Central memory CD8-positive, alpha-beta T cell (primary cell): ENCODE data around the gene LAMB2.

Source experiments
- ATAC-seq: fragments of 150-1000 bp; cut with Tn5 transposase; replicated peaks from 2 replicates; pipeline ENCODE4 v1.10.0; 2022; ENCODE audit warnings: mild to moderate bottlenecking, moderate FRiP score, moderate number of reproducible peaks; ENCODE audit not compliant: poor library complexity, severe bottlenecking; ENCODE audit errors: extremely low read depth
- DNase-seq, 2 donors: peaks; one replicate each; pipeline ENCODE4 v3.0.0; 2021; ENCODE audit warnings: low spot score in 2 of 2
- H3K27ac Mint-ChIP-seq: one replicate; pipeline ENCODE4 v1.8.0; 2022; ENCODE audit warnings: low read depth, mild to moderate bottlenecking, moderate library complexity, mixed read lengths
- H3K27me3 Mint-ChIP-seq: one replicate; pipeline ENCODE4 v1.8.0; 2022; ENCODE audit warnings: mixed read lengths
- H3K36me3 Mint-ChIP-seq: one replicate; pipeline ENCODE4 v1.8.0; 2022; ENCODE audit warnings: mild to moderate bottlenecking, moderate library complexity, mixed read lengths; ENCODE audit not compliant: insufficient read depth
- H3K4me1 Mint-ChIP-seq: one replicate; pipeline ENCODE4 v1.8.0; 2022; ENCODE audit warnings: mixed read lengths
- H3K4me3 Mint-ChIP-seq: one replicate; pipeline ENCODE4 v1.8.0; 2022; ENCODE audit warnings: mild to moderate bottlenecking, moderate library complexity, mixed read lengths
- H3K9me3 Mint-ChIP-seq: one replicate; pipeline ENCODE4 v1.8.0; 2022; ENCODE audit warnings: mixed read lengths

The LAMB2 gene

GRCh38 chr3:49166752-49167556 is 34.1 kb upstream of the LAMB2 start:
- Mint-ChIP-seq H3K4me3 (peak overlapping the region; percentile 89), H3K4me1 (peaks cover 36% of the 10 kb centered on the region), H3K36me3 (peaks cover 18% of the 10 kb centered on the region), H3K27ac (no peak overlapping the region), H3K27me3 (no peaks in the 10 kb centered on the region), H3K9me3 (no peaks in the 10 kb centered on the region)
- ATAC-seq (no peak), DNase-seq (no peak)

- H3K4me3 Mint-ChIP-seq: peak within 1 kb of the TSS; percentile 89
- H3K36me3 Mint-ChIP-seq: peaks cover 16% of the 10 kb centered on the region
- H3K9me3 Mint-ChIP-seq: no peaks in the 10 kb centered on the region
- no peaks in the 10 kb centered on the region for H3K27me3 Mint-ChIP-seq
- DNase-seq: peak; percentile 51 to 60
- peaks cover 33% of the 10 kb centered on the region for H3K4me1 Mint-ChIP-seq
- ATAC-seq: peak; percentile 84
- peak within 1 kb of the TSS; percentile 94 for H3K27ac Mint-ChIP-seq
Observed at GRCh38 chr3:49165771-49166751, 33.2 kb upstream of the LAMB2 start, which contains the start of gene CCDC71. CCDC71 (minus strand) TSS chr3:49166331; CDS start chr3:49164208, 2,123 bp downstream.

DNA sequence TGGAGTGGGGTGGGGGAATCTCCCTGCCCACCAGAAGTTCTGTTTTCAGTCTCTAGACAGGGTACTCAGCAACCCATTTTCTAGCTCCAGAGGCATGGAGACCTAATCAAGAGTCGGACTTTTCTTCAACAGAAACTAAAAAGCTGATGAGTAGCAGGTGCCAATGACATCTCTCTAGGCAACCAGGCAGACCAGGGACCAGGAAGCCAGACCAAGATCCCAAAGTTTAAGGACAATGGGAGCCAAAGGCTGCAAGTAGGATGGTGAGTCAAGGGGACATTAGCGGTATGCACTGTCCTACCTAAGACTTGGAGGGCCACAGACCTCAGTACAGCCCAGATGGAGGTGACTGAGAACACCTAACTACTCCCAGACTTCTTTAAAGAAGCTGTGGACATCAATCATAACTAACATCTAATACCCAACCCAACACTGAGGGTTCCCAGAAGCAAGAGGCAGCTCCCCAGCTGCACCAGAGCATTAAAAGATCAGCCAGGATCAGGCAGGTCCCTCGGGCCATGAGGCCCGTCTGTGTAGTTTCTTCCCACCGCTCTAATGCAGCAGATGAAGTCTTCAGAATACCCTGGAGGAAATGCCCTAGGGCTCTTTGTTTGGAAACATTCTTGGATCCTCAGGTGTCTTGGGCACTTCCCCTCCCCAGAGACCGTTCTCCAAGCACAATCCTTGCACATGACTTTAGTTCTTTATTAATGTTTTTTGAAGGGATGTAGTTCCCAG is 32.3 kb upstream of the LAMB2 start:
- ATAC-seq: no peak
- Mint-ChIP-seq H3K27me3 (no peaks in the 10 kb centered on the region), H3K27ac (peak overlapping the region; percentile 94), H3K36me3 (peaks cover 15% of the 10 kb centered on the region), H3K4me3 (peak overlapping the region; percentile 89), H3K4me1 (peaks cover 29% of the 10 kb centered on the region), H3K9me3 (no peaks in the 10 kb centered on the region)
- DNase-seq: no peak

- no peak overlapping the region for H3K27ac Mint-ChIP-seq
- ATAC-seq (no peak), DNase-seq (no peak)
- peak overlapping the region; percentile 18 for H3K4me3 Mint-ChIP-seq
- H3K9me3 Mint-ChIP-seq: no peaks in the 10 kb centered on the region
- H3K4me1 Mint-ChIP-seq: peaks cover 29% of the 10 kb centered on the region
- H3K36me3 Mint-ChIP-seq: peaks cover 15% of the 10 kb centered on the region
- H3K27me3 Mint-ChIP-seq: no peaks in the 10 kb centered on the region
Observed at GRCh38 chr3:49163609-49164008, 30.8 kb upstream of the LAMB2 start.

GRCh38 chr3:49162751-49163419 is 30.0 kb upstream of the LAMB2 start:
- Mint-ChIP-seq H3K27ac (no peak overlapping the region), H3K4me3 (no peak overlapping the region), H3K4me1 (peaks cover 29% of the 10 kb centered on the region), H3K9me3 (no peaks in the 10 kb centered on the region), H3K27me3 (no peaks in the 10 kb centered on the region), H3K36me3 (peaks cover 15% of the 10 kb centered on the region)
- ATAC-seq: no peak
- DNase-seq: no peak

DNA sequence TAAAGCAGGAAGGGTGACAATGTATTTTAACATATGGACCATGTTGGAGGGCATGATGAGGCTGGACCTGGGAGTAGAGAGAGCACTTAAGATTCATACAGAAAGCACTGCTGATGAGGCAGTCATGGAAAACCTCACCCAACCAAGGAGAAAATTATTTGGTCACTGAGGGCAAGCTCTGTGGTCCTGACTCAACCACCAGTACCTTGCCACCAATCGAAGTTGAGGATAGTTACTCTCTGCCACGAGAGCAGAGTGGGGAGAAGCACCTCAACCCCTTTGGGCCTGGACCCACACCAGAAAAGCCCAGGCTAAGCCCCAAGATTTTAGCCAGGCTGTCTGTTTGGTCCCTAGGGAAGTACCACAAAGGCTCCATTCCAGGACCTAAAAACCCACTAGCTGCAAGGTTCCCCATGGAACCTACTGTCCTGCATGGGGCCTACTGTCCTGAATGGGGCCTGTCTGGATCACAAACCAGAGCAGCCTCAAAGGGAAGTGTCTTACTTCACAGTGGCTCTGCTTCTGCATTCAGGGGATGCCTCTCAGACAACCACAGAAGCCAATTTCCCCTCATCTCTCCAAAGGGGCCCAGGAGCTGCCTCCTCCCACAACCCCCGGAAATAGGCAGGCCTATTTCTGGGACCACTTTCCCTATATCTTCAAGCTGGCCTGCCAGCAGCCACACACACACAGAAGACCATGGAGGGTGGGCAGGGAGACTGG is 29.1 kb upstream of the LAMB2 start:
- H3K27ac Mint-ChIP-seq: no peak overlapping the region
- ATAC-seq: no peak
- no peak overlapping the region for H3K4me3 Mint-ChIP-seq
- no peak for DNase-seq
- no peaks in the 10 kb centered on the region for H3K9me3 Mint-ChIP-seq
- H3K4me1 Mint-ChIP-seq: peaks cover 29% of the 10 kb centered on the region
- peaks cover 15% of the 10 kb centered on the region for H3K36me3 Mint-ChIP-seq
- H3K27me3 Mint-ChIP-seq: no peaks in the 10 kb centered on the region

DNA sequence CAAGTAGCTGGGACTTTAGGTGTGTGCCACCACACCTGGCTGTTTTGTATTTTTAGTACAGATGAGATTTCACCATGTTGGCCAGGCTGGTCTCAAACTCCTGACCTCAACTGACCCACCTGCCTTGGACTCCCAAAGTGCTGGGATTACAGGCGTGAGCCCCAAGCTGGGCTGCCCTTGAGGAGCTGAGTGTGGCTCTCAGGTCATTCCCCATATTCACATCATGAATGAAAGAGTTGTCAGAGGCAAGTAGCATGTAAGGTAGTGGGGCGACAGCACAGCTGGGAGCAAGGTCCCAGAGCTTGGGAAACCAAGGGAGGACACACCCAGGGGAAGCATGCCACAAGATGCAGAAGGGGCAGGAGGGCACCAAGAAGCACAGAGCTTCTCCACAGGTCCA is 28.3 kb upstream of the LAMB2 start:
- Mint-ChIP-seq H3K27me3 (no peaks in the 10 kb centered on the region), H3K27ac (no peak overlapping the region), H3K4me1 (peaks cover 23% of the 10 kb centered on the region), H3K4me3 (no peak overlapping the region), H3K36me3 (peaks cover 13% of the 10 kb centered on the region), H3K9me3 (no peaks in the 10 kb centered on the region)
- ATAC-seq (no peak), DNase-seq (no peak)

DNA sequence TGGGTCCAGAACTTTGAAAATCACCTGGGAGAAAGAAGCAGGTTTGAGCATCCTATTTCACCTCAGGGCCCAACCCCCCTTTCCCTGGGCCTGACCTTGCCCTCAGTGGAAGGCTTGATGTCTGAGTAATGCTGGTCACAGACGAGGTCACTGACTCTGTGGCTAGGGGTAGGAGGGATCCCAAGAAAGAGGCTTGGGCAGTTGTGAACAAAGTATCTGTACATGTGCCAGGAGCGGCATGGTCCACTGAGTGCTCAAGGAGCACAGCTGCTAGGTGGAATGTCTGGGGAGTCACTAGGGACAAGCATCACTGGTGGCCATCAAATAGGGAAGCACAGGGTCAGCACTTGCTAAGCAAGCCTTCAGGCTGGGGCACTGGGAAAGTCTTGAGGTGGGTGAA is 25.9 kb upstream of the LAMB2 start:
- peaks cover 3% of the 10 kb centered on the region for H3K4me1 Mint-ChIP-seq

GRCh38 chr3:49158103-49158709 is 25.4 kb upstream of the LAMB2 start:
- Mint-ChIP-seq H3K4me3 (no peak overlapping the region), H3K36me3 (peaks cover 2% of the 10 kb centered on the region), H3K27ac (peak overlapping the region; percentile 62), H3K4me1 (no peaks in the 10 kb centered on the region), H3K27me3 (no peaks in the 10 kb centered on the region), H3K9me3 (no peaks in the 10 kb centered on the region)
- peak; percentile 75 for ATAC-seq
- peak; percentile 33 to 49 for DNase-seq

More for the DNA sequence above, 25.9 kb upstream of the LAMB2 start:
- ATAC-seq: no peak
- H3K4me3 Mint-ChIP-seq: no peak overlapping the region
- no peaks in the 10 kb centered on the region for H3K27me3 Mint-ChIP-seq
- H3K36me3 Mint-ChIP-seq: peaks cover 2% of the 10 kb centered on the region
- no peak overlapping the region for H3K27ac Mint-ChIP-seq
- no peak for DNase-seq
- H3K9me3 Mint-ChIP-seq: no peaks in the 10 kb centered on the region

- DNase-seq (no peak), ATAC-seq (no peak)
- no peak overlapping the region for H3K4me3 Mint-ChIP-seq
- no peak overlapping the region for H3K27ac Mint-ChIP-seq
- H3K9me3 Mint-ChIP-seq: no peaks in the 10 kb centered on the region
- H3K36me3 Mint-ChIP-seq: peaks cover 1% of the 10 kb centered on the region
- H3K4me1 Mint-ChIP-seq: no peaks in the 10 kb centered on the region
- no peaks in the 10 kb centered on the region for H3K27me3 Mint-ChIP-seq
Observed at GRCh38 chr3:49157289-49157688, 24.4 kb upstream of the LAMB2 start.

- Mint-ChIP-seq H3K36me3 (no peaks in the 10 kb centered on the region), H3K27me3 (no peaks in the 10 kb centered on the region), H3K27ac (no peak overlapping the region), H3K4me3 (no peak overlapping the region), H3K4me1 (no peaks in the 10 kb centered on the region), H3K9me3 (no peaks in the 10 kb centered on the region)
- ATAC-seq (no peak), DNase-seq (no peak)
Observed at GRCh38 chr3:49153349-49153912, 20.6 kb upstream of the LAMB2 start.
